HG03280 (cell line): Measurements from ENCODE around the gene OTOP2.
"Not testable (repeated sequence)": the region's sequence is repeated elsewhere in the genome, so short reads cannot be mapped to it uniquely, and the experiment has no call there.

Experiments used
- ATAC-seq: cut with Tn5 transposase; IDR thresholded peaks from one replicate; pipeline ENCODE4 v1.9.1; 2021; ENCODE audit warnings: mild to moderate bottlenecking, moderate library complexity; ENCODE audit not compliant: unreplicated experiment

OTOP2 gene

DNA sequence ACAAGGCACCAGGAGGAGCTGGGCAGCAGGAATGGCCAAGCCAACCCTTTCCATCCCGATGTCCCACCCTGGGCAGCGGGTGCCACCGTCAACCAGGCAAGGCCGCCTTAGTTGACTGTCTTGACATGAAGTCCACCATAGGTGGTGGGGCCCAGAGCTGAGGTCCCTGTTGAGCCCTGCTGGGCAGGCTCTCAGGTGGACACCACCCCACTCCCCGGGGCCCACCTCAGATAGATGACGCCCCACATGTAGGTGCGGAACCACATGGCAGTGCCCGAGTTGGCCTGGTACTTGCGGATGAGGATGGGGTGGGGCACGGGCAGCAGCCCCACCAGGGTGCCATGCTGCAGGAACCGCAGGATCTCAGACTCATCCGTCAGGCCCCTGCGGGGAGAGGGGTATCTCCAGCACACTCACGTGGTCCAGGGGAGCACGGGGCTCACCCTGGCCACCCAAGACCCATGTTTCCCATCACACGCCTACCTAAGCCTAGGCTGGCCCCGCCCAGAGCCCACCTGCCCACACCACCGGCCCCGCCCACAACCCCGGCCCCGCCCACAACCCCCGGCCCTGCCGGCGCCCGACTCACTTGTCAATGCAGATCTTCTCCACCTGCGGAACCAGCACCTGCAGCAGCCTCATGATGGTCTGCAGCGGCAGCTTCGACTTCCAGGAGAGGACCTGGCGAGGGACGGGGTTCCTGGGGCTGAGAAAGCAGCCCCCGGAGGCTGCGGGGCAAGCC lies 27.8 kb downstream of the OTOP2 start:
- no peak for ATAC-seq

DNA sequence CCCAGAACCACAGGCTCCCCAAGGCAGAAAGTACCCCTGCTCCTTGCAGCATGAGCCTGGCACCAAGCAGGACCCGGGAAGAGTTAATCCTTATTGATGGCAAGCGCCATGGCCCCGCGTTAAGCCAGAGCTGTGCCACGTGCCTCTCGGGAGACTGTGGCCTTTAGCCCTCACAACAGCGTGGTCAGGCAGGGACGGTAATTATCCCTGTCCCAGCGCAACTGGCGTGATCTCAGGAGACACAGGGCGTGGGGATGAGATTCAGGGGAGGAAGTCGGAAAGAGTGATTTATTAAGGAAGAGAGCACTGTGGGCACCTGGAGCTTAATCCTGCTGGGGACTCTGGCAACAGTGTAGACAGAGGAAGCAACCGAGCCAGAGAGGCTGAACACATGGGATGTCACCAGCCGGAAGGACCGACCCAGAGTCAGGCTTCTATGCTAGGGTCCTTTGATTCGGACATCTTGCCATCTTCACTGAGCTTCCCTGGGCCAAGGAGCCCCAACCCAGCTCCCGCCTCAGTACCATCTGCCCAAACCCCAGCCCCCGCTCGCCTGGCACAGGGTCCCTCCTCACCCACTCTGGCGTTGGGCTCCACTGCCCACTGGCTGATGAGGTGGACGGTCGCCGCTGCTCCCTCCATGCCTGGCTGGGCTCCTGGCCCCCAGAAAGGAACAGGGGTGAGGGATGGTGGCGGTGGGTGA lies 28.5 kb downstream of the OTOP2 start:
- ATAC-seq, result no peak

DNA sequence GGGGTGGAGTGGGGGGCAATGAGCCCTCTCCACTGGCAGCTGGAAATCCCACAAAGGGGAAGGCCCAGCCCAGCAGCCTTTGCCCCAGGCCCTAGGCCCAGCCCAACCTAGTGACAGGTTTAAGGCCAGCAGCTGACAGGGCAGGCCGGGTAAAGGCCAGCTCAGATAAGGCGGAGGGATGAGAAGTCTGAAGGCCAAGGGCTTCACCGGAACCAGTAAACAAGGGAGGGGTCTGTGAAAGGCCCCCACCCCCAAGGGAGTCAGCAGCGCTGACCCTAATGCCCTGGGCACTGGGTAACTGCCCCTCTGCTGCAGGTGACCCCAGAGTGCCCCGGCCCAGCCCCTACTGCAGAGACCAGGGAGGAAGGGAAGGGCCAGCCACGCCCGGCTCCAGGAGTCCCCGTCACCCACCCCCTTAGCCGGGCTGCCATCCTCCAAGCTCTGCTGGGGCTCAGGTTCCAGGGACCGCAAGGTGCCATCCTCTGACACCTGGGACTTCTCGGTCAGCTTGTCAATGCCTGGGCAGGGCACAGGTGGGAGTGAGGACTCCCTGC lies 29.1 kb downstream of the OTOP2 start:
- ATAC-seq, result no peak

DNA sequence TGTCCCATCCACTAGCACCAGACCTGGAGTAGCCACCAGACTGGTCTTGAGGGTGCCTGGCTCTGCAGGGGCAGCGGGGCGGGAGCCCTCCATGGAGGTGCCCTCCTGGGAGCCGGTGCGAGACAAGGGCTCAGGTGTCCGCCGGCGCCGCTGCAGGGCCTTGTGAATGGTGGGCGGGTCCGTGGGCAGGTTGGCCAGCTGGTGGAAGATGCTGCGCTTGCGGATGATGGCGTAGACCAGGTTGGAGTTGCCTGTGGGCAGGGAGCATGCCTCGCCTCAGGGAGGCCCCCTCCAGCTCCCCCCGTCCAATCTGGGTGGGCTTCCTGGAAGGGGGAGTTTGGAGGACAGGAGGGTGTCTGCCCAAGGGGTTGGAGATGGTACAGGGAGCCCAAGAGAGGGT lies 30.0 kb downstream of the OTOP2 start:
- ATAC-seq, result no peak

DNA sequence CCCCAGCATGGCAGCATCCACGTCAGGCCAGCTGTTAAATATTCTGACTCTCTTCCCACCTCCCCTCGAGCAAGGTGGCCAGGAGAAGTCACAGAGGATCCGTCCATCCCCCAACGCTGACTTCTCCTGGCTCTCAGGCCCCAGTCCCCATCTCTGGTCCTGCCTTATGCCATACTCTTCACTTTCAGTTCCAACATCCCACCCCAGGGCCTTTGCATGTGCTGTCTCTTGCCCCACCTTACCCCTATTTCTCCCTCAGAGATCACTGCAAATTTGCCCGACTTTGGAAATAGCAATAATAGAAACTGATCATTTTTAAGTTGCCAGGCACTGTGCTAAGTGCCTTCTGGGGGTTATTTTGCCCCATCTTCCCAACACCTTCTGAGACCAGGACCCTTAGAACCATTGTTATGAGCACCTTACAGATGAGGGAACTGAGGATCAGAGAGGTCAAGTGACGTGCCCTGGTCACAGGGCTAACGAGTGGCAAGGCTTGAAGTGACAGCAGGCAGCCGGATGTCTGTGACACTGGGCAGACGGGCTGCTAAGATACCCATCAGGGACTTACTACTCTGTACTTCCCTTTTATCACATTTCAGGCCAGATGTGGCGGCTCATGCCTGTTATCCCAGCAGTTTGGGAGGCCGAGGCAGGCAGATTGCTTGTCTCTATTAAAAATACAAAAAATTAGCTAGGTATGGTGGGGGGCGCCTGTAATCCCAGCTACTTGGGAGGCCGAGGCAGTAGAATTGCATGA lies 30.8 kb downstream of the OTOP2 start:
- no peak for ATAC-seq

DNA sequence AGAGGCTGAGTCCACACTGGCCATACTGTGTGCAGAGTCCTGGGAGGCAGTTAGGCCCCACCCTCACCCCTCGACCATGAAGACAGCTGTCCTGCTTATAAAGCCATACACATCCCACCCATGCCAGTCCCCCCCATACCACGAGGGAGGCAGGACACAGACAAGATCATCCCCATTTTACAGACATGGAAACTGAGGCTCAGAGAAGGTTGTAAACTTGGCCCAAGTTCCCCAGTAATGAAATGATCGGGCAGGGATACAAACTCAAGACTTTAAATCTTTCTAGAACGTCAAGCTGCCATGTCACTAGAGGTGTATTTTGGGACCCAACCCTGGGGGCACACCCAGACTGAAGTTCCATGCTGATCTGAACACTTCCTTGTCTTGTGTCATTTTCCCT lies 32.0 kb downstream of the OTOP2 start:
- no peak for ATAC-seq

DNA sequence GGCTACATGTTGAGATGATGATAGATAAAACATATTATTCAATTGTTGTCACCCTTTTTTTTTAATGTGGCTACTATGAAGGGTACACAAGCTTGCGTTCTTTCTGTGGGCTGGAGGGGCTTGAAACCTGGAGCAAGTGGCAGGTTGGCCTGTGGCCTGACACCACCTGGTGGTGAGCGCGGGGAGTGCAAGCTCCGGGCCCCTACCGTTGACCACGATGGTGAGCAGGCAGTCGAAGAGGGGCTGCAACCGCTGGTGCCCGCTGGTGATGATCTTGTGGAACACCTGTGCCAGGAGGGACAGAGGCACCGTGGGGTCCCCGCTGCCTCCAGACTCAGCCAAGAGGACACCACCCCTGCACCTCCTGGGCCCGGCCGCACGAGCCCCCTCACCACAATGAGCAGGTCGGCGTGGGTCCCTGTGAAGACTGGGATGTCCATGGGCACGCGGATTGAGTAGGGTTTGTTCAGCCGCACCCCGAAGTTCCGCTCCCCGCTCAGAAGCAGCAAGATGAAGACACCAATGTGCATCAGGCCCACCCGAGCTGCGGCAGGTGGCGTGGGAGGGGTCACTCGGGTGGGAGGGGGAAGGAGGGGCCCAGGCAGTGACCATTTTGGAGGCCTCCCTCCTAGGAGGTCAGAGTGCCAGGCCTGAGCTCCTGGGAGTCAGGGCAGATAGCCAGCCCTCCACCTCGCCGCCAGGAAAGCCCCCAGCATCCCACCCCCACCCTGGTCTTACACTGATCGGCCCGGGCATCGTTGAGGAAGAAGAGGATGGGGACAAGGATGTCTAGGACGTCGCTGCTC lies 34.1 kb downstream of the OTOP2 start:
- no peak for ATAC-seq

DNA sequence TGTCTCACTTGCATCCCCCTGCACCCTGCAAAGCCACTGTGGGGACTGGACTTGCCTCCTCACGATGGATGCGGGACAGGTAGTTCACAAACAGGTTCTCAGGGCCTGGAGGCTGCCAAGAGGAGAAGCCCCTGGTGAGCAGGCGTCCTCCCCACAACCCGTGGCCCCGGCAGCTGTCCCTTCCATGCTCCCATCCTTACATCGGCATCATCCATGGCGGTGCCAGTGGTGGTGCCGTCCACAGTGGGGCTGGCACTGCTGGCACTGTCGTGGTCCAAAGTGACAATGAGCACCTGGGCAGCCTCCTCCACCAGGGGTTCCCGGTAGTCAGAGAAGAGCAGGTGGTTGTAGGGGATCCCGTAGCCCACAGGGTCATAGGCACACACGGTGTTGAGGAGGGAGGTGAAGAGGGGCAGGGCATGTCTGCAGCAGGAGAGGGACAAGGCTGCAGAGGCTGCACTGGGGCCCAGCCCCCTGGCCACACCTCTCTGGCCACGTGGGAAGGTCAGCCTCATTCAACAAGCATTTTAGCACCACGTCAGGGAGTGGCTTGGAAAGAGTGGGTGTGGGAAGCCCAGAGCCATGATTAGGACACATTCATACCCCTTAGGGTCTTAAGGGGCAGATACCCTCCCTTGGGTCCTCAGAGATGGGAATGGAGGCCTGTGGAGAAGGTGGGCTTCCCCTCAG lies 35.9 kb downstream of the OTOP2 start:
- no peak for ATAC-seq

DNA sequence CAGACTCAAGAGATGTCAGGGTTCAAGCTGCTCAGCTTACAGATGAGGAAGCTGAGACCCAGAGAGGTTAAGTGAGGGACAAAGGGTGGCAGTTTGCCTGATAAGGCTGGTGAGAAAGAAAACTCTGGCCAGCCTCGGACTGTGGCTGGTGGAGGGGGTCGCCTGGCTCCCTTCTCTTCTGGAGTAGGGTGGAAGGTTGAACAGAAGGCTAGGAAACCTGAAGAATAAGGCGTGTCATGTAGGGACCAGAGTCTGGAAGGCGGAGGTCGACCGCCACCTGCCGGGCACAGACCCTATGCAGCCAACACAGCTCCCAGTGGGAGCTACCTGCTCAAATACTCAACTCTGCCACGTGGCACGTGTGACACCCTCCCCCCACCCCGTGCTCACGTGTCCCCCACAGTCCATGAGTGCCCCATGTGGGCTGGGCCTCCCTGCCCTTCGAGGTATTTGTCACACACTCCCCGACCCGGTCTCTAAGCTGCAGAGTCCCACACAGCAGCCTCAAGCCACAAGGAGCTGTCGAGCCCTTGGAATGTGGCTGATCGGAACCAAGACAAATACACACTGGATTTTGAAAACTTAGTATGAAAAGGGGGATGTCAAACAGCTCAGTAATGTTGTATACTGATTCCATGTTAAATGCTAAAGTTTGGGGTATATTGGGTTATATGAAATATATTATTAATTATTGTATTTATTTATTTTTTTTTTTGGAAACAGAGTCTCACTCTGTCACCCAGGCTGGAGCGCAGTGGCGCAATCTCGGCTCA lies 36.7 kb downstream of the OTOP2 start:
- no peak for ATAC-seq

DNA sequence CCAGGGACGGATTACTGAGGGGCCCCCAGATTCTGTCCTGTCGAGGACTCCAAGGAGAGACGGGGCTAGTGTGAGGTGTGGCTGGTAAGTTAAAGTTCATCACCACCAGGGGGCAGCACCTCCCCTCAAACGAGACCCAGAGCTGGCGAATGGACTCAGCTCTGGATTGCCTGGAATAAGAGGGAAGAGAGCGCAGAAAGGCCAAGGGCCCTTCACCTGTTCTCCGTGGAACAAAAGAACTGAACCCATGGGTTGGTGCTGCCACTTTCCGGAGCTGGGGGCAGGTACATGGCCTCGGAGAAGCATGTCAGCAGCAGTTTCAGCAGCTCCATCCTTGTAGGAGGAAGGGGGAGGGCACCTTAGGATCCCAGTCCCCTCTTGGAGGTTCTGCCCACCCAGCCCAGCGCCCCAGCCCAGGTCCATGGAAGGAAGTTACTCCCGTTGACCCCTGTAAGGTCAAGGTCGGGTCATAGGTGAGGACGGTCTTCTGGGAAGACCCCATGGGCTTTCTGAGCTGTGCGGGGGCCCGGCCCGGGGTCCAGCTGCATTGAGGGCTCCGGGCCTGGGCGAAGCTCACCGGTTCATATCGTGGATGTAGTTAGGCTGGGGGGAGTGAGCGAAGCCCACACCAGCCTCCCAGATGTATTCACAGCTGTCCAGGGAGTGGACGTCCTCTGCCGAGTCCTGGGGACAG lies 37.7 kb downstream of the OTOP2 start:
- ATAC-seq, result no peak

DNA sequence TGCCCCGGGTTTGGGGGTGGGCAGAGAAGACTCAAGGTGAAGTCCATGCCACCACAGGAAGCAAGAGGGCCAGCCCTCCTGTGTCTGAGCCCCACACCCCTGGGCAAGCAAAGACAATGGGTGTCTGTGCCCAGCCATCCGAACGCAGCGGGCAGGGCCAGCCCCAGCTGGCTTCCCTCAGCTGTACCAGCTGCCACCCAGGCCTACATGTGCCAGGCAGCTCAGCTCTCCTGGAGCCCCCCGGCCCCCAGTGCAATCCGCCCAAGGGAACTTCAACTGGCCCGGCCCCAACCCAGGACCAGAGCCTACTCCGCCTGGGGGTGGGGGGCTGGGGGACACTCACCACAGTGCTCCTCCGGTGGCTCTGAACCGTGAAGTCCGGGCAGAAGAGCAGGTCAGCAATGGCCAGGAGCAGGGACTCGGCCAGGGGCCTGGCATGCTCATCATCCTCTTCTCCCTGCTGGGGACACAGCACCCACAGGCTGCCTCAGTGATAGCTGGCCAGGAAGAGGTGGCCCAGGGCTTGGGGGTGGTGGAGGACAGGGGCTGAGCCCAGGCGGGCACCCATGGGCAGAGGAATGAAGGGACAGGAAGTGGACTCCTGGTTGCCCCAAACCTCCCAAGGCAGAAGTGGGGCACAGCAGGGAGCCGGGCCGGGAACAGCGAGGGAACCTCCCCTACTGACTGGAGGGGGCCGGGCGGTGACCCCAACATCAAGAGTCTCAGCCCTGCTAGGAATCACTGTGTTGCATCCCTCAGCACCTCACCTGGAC lies 38.7 kb downstream of the OTOP2 start:
- ATAC-seq, result no peak

DNA sequence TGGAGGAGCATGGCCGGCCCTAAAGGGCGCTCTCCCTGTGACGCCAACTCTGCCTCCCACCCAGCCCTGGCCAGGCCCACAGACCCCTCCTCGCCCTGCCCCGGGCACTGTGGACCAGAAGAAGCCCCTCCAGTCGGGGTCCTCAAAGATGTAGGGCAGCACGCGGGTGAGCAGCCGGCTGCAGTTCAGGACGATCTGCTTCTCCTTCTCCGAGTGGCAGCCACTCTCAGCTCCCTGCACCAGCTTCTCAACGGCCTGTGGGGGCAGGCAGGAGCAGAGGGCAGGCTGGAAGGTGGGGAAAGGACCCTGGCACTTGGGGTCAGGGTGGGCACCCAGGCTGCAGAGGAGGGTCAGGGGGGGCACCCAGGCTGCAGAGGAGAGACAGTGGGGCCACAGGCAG lies 39.6 kb downstream of the OTOP2 start:
- no peak for ATAC-seq

DNA sequence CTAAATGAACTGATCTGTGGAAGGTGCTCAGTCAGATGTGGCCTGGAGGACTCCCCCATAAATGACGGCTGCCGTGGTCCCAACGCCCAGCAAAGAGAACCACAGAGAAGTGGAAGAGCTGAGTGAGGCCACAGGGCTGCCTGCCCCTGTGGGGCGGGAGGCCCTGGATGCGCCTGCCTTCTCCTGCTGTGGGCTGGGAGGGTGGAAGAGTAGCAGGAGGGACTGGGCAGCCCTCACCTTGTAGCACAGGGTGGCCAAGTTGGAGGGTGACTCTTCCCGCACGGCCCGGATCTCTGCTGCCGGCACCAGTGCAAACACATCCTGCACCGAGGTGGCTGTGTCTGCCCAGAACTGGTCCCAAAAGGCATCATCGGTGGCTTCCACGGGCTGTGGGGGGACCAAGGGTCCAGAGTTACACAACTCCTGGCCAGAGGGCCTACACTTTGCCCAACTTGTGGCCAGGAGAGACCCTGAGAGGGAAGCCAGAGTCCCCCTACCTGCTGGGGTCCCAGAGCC lies 40.2 kb downstream of the OTOP2 start:
- no peak for ATAC-seq

DNA sequence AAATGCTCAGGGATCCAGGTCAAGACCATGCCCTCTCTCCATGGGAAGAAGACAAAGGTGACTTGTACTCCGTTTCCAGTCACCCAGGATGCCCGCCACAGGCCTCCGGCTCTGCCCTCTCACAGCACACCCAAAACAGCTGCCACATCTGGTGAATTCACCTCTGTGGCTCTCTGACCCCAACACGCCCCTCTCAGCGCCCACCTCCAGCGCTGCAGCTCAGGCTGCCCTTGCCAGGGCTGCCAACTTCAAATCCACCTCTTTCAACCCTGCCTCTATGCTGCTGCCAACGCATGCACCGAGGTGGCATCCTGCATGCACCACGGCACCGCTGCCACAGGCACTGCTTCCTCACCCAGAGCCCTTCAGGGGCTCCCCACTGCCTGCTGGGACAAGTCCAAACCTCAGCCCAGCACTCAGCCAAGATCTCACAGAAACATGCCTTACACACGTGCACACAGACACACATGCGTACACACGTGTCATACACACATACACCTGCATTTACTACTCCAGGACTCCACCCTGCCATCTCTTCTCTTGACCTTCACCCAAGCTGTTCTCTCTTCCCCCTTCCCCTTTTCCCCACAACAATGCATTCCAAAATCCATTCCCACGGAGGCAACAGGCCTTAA lies 41.0 kb downstream of the OTOP2 start:
- ATAC-seq, result no peak

DNA sequence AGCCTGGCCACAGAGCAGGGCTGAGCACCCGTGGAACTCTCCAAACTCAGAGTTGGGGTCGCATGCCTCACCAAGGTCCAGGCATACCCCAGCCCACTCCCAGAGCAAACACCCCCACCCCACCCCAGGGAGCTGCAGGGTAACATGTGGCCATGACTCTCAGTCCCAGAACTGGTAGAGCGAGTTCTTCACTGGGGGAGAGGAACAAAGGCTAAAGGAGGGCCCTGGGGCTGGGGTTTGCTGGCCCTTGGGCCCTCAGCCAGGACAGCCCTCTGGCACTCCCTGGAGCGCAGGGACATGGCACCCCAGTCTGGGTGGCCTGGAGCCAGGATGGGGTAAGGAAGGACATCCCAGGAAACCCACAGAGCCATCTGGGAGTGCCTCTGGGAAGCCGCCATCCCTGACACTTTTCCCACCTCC lies 44.3 kb downstream of the OTOP2 start:
- no peak for ATAC-seq

DNA sequence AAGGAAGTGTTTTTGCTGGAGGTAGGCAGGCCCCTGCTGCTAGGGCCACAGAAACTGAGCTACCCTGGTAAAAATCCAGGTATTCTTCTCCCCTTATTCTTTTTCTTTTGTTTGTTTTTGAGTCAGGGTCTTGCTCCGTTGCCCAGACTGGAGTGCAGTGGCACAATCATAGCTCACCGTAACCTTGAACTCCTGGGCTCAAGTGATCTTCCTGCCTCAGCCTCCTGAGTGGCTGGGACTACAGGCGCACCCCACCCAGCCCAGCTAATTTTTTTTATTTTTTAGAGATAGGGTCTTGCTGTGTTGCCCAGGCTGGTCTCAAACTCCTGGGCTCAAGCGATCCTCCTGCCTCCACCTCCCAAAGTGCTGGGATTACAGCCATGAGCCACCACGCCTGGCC lies 45.4 kb downstream of the OTOP2 start:
- not testable (repeated sequence) for ATAC-seq

DNA sequence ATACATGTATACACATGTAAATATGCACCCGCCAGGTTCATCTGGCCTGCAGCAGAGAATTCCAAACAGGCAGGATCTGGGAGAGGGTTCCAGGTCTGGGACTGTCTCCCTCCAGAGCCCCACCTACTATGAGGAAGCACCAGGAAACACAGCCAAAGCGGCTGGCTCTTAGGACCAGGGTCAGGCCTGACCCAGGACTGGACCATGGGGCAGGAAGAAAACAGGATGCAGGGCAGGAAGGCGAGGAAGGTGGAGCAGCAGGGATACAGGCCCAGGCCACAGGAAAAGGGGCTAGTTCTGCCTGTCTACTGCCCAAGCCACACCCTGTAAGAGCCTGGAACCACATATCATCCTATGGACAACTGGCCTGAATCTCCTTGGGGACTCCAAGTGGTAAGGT lies 46.3 kb downstream of the OTOP2 start:
- ATAC-seq, result no peak
